GM23248 (cell line): Measurements from ENCODE around the gene DGKI.

Source experiments
- EZH2 ChIP-seq: fragments of 200-600 bp; sonication (generic); IDR thresholded peaks from 2 replicates; pipeline ENCODE4 v1.6.1; 2018; ENCODE audit warnings: antibody characterized with exemption, mild to moderate bottlenecking; ENCODE audit not compliant: insufficient read depth, poor library complexity, severe bottlenecking
- EZH2phosphoT487 ChIP-seq: fragments of 200-600 bp; sonication (generic); IDR thresholded peaks from 2 replicates; pipeline ENCODE4 v1.6.1; 2018; ENCODE audit warnings: antibody characterized with exemption, moderate library complexity, mild to moderate bottlenecking, low read depth; ENCODE audit not compliant: insufficient read depth

DNA sequence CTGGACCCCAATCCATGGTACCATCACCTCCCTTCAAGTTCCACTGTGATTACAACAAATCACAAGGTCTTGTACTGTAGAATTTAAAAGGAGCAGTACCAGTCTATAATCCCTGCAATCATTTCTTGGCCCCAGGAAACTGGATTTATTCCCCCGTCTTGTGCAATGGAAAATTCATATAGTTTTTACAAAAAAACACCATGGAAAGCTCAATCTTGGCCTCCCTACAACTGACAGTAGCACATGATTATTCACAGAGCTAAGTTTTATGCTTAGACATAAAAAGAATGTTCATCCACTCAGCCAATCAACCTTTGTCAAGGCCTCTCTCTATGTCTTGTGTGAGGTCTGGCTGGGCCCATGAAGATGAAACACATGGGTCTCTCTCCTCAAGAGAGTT, 10.2 kb downstream of the DGKI start:
- TF ChIP-seq EZH2 (no peak), EZH2phosphoT487 (no peak)
